CD4-positive, alpha-beta T cell treated with Interleukin-4 for 4 hours (primary cell): ENCODE data around the gene NIPAL3.

Experiments used
- DNase-seq: peaks from one replicate; pipeline ENCODE4 v3.0.0-alpha.2; 2020

NIPAL3 gene

GRCh38 chr1:24415334-24415909 lies at the start of gene NIPAL3:
TSS of gene NIPAL3 (plus strand) at chr1:24415802. CDS start at chr1:24419548, 3,746 bp downstream.
- DNase-seq, result peak; percentile 99

DNA sequence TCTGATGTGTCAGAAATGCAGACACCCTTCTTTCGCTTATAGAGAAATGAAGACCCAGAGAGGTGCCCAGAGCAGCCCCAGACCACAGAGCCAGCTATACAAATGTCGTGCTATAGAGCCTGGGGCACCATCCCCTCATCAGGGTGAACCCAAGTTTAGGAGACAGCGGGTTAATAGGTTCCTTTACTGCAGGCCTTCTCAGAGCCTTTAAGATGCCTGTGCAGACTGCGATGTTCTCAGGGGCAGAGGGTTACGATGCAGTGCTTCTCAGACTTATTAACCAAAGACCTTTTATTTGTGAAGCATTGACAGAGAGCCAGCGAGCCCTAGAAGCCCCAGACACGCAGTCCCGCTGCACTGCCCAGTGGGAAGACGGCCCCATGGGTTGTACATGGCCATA lies 48.9 kb upstream of the NIPAL3 start:
- DNase-seq, result no peak

DNA sequence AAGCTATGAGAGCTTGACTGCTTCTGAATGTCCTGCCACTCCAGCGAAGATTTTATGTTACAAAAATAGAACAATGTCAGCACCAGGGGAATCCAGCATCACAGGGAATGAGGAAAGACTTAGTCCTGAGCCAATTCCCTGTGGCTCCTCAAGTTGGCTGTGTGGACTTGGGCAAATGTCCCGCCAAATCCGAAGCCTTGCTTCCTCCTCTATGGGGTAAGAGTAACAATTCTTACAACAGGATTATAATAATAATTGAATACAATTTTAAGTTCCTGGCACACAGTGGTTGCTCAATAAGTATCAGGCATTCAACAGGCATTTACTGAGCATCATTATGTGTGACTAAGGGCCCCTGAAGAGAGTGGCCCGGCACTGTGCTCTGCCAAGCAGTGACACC lies 46.4 kb upstream of the NIPAL3 start:
- DNase-seq, result no peak

DNA sequence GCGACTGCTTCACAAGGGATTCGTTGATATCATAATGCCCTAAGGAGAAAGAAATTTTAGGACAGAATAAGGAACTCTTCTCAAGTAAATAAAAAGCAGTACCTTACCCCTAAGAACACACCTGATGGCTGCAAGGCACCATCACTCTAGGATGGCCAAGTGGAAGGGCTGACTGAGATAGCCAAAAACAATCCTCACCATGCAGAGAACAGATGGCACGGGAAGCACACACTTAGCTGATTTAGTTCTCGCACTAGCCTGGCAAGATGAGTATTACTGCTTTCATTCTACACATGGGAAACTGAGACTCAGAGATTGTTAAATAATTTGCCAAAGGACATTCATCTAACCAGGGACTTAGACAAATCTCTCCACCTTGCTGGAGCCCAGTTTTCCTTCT lies 45.8 kb upstream of the NIPAL3 start:
- no peak for DNase-seq

DNA sequence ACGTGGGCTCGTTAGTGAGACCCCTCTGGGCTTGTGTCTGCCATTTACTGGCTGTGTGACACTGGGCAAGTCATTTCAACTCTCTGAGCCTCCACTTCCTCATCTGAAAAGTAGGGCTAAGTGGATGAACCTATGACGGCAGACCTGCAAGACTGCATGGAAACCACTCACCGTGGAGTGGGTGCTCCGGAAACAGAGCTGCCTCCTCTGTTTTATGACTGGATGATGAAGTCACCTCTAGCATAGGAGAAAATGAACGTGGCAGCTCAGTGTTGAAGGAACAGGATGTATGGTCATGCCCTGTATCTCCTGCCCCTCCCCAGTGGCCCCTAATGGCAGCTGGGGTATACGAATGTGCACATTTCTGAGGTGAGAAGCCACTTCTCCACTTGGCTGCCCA lies 42.6 kb upstream of the NIPAL3 start:
- DNase-seq, result no peak

DNA sequence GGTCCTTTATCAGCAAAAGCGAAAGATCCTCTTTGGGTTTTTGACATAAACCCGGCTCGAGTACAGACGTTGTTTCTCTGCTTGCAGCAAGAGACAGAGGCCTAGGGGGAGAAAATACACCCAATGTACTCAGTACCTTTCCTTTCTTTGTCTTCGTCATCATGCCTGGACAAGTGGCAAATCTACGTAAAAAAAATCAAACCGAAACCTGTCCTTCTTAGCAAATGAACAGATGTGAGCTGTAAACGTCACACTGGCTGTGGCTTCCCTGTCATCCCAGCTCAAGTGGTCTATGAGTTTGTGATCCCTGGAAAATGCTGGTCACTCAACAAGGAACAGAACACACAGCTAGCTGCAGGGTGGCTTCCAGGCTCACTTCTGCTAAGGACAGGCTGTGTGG lies 41.9 kb upstream of the NIPAL3 start:
- no peak for DNase-seq

DNA sequence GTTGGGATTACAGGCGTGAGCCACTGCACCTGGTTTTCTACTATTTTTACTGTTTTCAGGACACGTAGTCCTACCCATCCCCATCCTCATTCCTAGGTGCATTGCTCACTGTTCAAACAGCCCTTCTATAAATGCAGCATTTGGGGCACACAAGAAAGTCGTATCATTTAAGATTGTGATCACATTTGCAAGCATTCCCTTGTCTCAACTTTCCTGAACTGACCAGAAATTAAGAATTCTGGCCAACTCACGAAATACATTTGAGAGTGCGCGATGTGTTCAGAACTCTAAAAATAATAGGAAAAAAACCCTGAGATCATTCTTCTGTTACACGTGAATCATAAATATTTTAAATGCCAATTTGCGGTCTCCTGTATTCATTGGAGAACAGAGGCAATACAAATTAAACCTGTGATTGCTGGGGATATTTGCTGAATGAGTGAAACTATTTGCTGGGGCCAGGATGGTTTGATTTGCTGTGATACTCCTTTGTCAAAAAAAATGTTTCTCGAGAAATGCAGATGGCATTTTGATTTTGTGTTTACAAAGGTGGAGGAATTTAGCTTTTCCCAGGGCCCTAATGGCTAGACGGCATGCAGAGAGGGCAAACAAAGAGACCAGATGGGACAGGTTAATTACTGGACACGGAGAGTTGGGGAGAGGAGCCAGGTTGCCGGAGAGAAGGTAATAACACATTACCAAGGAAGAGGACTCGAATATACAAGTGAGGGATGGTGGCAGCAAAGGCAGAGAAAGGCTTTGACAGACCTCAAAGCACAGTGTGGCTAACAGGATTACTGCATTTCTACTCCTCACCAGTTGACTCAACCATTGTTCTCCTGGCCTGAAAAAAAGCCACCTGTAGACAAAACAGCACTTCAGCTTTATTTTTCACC lies 40.5 kb upstream of the NIPAL3 start:
- DNase-seq, result no peak

- DNase-seq, result no peak
Observed at GRCh38 chr1:24379733-24380315, 35.8 kb upstream of the NIPAL3 start.

- DNase-seq, result no peak
Observed at GRCh38 chr1:24380508-24380907, 35.1 kb upstream of the NIPAL3 start.

DNA sequence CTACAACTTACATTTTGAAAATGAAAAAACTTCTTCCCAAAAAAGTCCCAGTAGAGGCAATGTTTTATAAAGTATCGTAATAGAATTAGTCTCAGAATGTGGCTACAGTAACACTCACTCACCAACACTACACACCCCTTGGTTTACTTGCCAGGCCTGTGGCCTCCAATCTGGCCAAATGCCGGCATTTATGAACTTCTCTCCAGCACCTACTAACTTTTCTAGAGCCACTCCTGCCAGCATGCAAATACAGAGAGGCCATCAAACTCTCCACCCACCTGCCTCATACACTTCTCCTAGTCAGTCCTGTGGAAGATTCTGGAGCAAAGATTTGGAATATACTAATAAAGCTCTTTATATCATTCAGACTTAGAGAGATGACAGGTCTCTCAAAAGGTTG lies 34.3 kb upstream of the NIPAL3 start:
- no peak for DNase-seq

DNA sequence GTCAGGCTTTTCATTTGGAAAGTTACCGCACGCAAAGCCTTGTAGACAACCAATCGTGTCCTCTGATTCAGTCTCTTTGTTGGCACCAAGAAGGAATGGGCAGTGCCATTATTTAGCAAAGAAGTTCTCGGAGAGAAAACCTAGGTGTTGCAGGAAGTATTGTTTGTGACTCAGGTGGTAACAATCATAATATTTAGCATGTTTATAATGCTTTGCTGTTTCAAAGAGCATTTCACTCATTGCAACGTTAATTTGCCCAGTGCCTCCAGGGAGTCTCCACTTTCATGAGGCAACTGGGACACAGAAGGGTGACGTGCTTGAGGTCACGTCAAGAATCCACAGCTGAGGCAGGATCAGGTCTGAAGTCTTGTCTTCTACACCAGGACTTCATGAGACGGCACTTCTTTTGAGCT lies 33.4 kb upstream of the NIPAL3 start:
- DNase-seq, result no peak

DNA sequence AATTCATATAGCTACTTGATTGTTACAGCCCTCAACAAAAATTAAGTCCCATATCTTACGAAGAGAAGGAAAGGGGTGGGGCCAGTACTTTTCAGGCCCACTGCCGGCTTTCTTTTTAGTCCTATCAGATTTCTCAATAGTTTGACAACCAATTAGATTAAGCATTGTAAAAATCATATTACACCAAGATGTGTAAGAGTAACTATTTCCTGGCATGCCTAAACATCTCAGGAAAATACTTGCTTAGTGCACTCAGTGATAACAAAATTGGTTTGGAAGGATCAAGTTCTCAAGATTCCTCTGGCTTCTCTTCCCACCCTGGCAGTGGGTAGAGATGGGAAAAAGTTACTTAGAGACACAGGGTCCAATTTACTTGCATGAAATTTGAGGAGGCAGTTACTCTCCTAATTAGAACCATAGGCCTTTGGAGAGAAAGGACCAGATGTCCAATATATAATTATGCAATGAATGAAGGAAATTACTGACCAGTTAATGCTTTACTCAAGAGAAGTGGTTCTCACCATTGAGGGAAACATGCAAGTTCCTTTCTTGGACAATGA lies 32.1 kb upstream of the NIPAL3 start:
- DNase-seq, result no peak

- peak; percentile 56 for DNase-seq
Observed at GRCh38 chr1:24384251-24385090, 31.1 kb upstream of the NIPAL3 start.

- DNase-seq, result peak; percentile 18
Observed at GRCh38 chr1:24385160-24385940, 30.3 kb upstream of the NIPAL3 start.

- no peak for DNase-seq
Observed at GRCh38 chr1:24386241-24386640, 29.4 kb upstream of the NIPAL3 start.

- DNase-seq, result no peak
Observed at GRCh38 chr1:24386931-24387330, 28.7 kb upstream of the NIPAL3 start.

DNA sequence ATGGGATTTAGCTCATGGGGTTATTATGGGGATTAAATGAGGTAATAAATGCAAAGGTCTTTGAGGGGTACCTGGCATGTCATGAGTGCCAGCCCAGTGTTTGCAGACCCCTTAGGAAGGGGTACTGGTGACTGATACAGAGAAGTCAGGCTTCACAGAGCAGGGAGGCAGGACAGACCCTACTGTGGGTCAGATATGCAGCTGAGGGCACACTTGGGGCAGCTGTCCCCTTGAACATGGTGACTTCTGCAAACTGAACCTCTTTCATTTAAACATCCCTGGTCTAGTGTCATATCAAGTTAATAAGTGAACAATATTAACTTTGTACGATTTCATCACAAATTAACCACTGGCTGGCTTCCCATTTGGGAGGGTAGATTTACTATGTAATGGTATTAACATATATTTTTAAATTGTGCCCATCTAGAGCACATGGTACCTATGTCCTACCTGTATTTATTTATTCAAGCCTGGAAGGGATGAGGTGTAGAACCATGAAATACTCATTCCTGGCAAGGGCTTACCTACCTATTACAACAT lies 27.9 kb upstream of the NIPAL3 start:
- DNase-seq, result no peak

- DNase-seq, result no peak
Observed at GRCh38 chr1:24388331-24388885, 27.2 kb upstream of the NIPAL3 start.

- DNase-seq, result no peak
Observed at GRCh38 chr1:24389231-24389678, 26.3 kb upstream of the NIPAL3 start.

GRCh38 chr1:24390924-24391782 lies 24.4 kb upstream of the NIPAL3 start:
- DNase-seq, result peak; percentile 76
